ENCODE results near the gene ST6GALNAC5.

ST6GALNAC5 gene

GRCh38 chr1:77056525-77056924, 189.2 kb downstream of the ST6GALNAC5 start:
- DNase-seq = no peak

- no peak for DNase-seq
Observed at GRCh38 chr1:77057994-77058585, 190.8 kb downstream of the ST6GALNAC5 start.

GRCh38 chr1:77060000-77060399, 192.7 kb downstream of the ST6GALNAC5 start:
- no peak for DNase-seq

DNA sequence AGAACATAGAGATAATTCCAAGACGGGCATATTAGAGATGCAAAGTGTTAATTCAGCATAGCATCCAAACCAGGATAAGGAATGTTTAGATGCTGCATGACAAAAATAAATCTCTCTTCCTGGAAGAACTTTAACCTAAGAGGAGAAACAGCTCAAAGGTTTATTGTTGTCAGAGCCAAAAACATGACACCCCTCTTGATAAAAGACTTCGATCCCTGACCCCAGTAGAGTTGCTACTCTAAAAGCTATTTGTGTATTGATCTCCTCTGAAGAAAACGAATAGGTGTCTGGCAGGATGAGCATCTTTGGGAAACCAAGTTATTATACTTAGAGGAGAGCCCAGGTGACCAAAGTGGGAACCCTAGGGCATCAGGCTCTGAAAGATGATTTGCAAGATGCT, 193.9 kb downstream of the ST6GALNAC5 start:
- no peak for DNase-seq

DNA sequence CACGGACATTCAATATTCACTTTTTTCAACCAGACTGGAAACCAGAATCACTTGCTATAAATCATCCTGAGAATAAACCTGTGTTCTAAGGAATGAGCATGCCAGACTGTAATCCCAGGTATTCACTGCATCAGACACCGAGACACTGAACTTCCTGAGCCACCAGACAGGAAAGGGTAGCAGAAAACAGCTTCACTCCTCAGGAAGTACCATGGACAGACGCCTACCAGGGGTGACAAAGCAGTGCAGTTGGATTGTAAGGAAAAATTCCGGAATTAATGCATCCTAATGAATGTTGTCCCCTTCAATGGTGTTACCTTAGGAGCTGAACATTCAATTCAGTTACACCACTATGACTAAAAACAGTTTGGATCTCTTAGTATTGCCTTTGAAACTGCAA, 195.8 kb downstream of the ST6GALNAC5 start:
- no peak for DNase-seq

DNA sequence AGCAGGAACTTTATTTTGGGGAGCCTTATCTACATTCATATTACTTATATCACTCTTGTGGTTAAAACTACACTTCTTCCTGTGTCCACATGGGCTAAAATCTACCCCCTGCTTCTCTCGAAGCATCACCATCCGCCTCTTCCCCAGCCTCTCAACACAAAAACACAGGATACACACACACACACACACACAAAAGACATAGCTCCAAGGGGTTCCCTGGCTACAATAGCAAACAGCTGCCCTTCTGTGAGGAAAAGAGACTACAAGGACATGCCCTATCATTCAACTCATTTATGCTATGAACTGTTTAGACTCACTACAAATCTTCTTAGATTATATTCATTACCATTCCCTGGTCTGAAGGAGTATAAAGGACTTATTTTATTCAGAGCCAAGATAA, 197.0 kb downstream of the ST6GALNAC5 start:
- DNase-seq = no peak

DNA sequence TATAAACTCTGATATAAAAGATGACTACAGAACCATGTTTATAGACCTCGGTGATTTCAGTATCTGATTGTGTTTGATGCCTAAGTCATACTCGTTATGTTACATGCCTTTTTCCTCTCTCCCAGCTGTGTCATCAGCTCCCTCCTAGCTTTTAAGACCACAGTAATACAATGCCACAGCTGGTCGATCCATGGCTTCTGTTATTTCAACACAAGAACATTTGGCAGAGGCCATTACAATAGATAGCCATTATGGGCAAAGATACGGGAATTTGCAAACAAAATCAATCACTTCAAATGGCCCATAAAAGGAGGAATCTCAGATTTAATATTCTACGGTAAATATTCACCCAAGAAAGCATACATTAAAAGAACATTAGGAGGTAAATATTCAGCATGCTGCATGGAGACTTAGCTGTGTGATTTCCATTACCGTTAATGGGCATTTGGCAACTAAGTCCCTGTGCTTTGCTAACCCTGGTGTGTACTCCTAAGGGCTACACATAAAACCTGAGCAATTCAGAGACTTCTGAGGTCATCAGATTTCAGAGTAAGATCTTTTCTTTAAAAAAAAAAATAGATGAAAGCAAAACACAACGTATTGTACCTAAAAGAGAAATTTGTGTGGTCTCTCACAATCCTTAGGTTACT, 198.5 kb downstream of the ST6GALNAC5 start:
- DNase-seq = no peak

DNA sequence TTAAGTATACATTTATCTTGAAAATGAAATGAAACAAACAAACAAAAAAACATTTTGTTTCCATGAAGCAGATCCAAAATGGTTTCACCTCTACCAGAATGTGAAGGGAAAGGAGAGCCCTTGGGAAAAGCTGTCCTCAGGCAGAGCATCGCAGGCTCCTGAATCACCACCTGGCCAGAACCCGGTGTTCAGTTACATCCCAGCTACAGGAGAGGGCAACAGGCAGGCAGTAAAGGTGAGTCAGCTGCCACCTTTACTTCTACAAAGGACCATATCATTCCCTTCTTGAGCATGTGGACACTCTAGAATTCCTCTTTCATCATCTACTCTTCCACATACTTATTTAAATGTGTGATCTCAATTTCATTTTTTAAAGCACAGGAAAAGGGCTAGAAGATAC, 200.7 kb downstream of the ST6GALNAC5 start:
- no peak for DNase-seq

DNA sequence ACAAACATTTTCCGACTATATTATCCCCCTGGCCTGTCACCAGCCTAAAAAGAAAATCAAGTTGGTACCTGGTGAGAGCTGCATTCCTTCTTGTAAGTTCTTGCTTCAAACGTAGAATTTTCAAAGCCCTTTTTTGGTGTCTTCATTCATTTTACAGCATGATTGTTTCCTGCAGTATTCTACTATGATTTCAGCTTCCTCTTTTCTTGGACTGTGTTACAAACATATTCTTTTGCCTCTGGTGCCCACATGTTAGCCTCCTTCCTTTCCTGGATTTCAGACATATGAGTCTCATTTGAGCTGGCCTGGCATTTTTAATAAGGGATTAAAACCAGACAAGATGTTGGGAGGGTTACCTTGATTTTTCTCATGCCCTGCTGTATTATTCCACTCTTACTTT, 209.5 kb downstream of the ST6GALNAC5 start:
- DNase-seq = no peak

DNA sequence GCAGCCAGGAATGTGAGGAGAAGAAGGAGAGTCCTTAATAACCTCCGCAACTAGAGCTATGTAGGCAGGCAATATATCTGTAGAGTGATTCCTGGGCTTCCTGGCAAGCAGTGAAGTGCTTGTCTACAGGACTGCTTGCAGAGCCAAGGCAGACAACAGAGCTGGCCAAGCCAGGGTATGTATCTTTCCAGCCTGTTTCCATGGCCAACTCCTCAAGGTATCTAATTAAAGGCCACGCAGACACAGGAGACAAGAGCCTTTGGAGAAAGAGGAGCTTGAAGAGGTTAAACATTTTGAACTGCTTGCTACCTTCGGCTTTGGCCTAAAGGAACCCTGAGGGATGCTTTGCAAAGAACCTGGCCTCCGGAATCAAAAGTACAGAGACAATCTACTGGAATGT, 214.6 kb downstream of the ST6GALNAC5 start:
- peak; percentile 34 for DNase-seq

DNA sequence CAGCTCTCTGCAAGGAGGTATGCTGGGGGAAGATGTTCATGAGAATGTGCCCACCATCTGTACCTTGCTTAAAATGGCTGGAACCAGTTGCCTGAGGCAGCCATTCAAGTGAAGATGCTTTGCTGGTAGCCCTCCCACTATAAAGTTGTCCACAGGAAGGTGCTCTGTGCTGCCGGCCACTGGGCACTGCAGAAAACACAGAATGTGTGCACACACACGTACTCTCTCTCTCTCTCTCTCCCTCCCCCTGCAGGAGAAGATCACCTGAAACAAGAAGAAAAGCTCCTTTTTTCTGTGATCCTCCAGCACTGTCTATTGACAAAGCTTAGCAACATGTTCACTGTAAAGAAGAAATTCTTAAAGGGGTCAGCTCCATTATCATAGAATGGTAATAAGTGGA, 217.2 kb downstream of the ST6GALNAC5 start:
- DNase-seq = no peak

- no peak for DNase-seq
Observed at GRCh38 chr1:77085109-77085508, 217.8 kb downstream of the ST6GALNAC5 start.

- DNase-seq = no peak
Observed at GRCh38 chr1:77089756-77090155, 222.5 kb downstream of the ST6GALNAC5 start.

- no peak for DNase-seq
Observed at GRCh38 chr1:77095236-77095635, 228.0 kb downstream of the ST6GALNAC5 start.

- DNase-seq = no peak
Observed at GRCh38 chr1:77096496-77097255, 229.4 kb downstream of the ST6GALNAC5 start.

DNA sequence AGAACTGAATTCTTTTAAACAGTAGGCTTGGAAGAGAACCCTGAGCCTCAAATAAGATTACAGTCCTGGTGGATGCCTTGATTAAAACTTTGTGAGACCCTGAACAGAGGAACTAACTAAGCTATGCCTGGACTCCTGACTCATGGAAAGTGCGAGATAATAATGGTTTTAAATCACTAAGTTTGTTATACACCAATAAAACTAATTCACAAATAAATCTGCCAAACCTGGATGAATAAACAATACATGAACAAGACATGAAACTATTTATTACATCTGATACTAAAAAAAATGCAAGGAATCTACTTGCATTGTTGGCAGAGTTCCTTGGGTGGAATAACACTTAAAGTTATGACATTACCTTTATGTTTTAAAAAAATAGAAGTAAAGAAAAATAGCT, 233.6 kb downstream of the ST6GALNAC5 start:
- no peak for DNase-seq

- no peak for DNase-seq
Observed at GRCh38 chr1:77103486-77103885, 236.2 kb downstream of the ST6GALNAC5 start.

DNA sequence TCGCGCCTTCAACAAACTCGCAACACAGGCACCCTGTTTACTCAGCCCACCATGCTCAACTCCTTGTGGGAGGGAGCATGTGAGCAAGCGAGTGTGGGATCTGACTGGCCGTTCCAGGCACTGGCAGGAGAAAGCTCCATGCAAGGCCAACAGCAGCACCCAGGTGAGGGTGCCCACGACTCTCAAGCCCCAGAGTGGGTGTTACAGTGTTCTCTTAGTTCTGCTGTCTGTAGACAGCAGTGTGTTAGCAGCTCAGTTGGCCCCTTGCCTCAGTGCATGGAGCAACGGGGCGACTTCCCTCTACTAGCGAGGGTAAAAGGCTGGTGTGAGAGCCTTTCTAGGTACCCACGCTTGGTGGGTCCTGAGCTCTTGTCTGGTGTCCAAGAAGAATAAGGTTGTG, 237.4 kb downstream of the ST6GALNAC5 start:
- DNase-seq = no peak

All from right hindlimb (tissue), 1 donor.